ENCODE data around the gene OSGIN1. TPM values are rescaled to one million over a fixed set of nuclear protein-coding genes. Genes with fewer than 3 reads are reported as not detected.

The OSGIN1 gene
- polyA plus RNA-seq, 3 donors = 1.8 to 4.0 (median 2.0) TPM

GRCh38 chr16:83943516-83944050, 9.5 kb upstream of the OSGIN1 start:
- Mint-ChIP-seq H3K9me3 (peaks cover 0 to 10% (median 2%) of the 10 kb centered on the region in 7 donors), H3K4me3 (no peak overlapping the region), H3K4me1 (peaks cover 12% of the 10 kb centered on the region), H3K36me3 (peaks cover 4% of the 10 kb centered on the region in 2 donors), H3K27me3 (ENCODE audit: low read depth in 3 of 3) (peaks cover 0 to 5% (median 5%) of the 10 kb centered on the region in 3 donors), H3K27ac (no peak overlapping the region)
- no peaks in the 10 kb centered on the region for H3K9me3 ChIP-seq (replicated peaks in 1 of 2; ENCODE audit: control insufficient read depth in 1 of 2, insufficient read depth in 1 of 2, low read length in 2 of 2)
- H3K4me3 ChIP-seq (replicated peaks in 1 of 3; ENCODE audit: low read depth in 2 of 3, low read length in 3 of 3) = no peak overlapping the region
- DNase-seq = no peak
- no peaks in the 10 kb centered on the region for H3K79me2 ChIP-seq (ENCODE audit: insufficient read depth, low read length)
- no peak overlapping the region for H3K27ac ChIP-seq (ENCODE audit: low read depth in 1 of 2, low read length in 2 of 2)
- peaks cover 16% of the 10 kb centered on the region in 2 donors for H3K4me1 ChIP-seq (ENCODE audit: control insufficient read depth in 1 of 2, insufficient read depth in 2 of 2, low read length in 2 of 2)
- intact Hi-C loops (cut with micrococcal nuclease) = no loop called here
- H3K9ac ChIP-seq (ENCODE audit: insufficient read depth, low read length, poor library complexity, severe bottlenecking) = no peak overlapping the region
- H2AFZ ChIP-seq (ENCODE audit: insufficient read depth, low read depth, low read length, poor library complexity, severe bottlenecking) = no peak overlapping the region
- WGBS (ENCODE audit: insufficient coverage) = 94% methylated on average over 9 of the region's 10 CpGs
- no peak for TF ChIP-seq CTCF (IDR thresholded peaks at IDR 0.05)
- no peak overlapping the region for H3K4me2 ChIP-seq (replicated peaks; ENCODE audit: extremely low read depth, low read length, poor library complexity, severe bottlenecking)
- no peaks in the 10 kb centered on the region for H4K20me1 ChIP-seq (ENCODE audit: insufficient read depth, low read length)
- H3K36me3 ChIP-seq (replicated peaks in 1 of 2; ENCODE audit: control insufficient read depth in 1 of 2, insufficient read depth in 2 of 2, low read length in 2 of 2) = no peaks in the 10 kb centered on the region
- H3K27me3 ChIP-seq (ENCODE audit: control insufficient read depth in 2 of 2, insufficient read depth in 2 of 2, low read length in 2 of 2) = no peaks in the 10 kb centered on the region

DNA sequence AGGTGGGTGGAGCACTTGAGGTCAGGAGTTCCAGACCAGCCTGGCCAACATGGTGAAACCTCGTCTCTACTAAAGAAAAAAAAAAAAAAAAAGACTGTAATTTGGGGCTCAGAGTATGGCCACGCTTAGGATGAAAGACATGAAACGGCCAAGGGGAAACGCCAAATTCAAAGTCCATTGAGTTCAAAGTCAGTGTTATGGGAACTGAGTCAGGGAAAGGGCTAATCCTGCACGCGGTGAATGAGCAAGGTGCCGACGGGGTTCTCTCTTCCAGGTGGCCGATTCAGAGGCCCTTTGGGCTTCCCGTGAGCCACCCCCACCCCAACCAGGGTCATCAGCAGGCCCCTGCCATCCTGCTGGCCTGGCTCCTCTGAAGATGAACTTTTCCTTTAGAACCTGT, 7.5 kb upstream of the OSGIN1 start:
- Histone ChIP-seq H3K27me3 (ENCODE audit: control insufficient read depth in 2 of 2, insufficient read depth in 2 of 2, low read length in 2 of 2) (no peaks in the 10 kb centered on the region), H3K4me3 (replicated peaks in 1 of 3; ENCODE audit: low read depth in 2 of 3, low read length in 3 of 3) (no peak overlapping the region), H3K9me3 (replicated peaks in 1 of 2; ENCODE audit: control insufficient read depth in 1 of 2, insufficient read depth in 1 of 2, low read length in 2 of 2) (no peaks in the 10 kb centered on the region), H3K79me2 (ENCODE audit: insufficient read depth, low read length) (no peaks in the 10 kb centered on the region), H3K4me1 (ENCODE audit: control insufficient read depth in 1 of 2, insufficient read depth in 2 of 2, low read length in 2 of 2) (no peaks in the 10 kb centered on the region), H3K36me3 (replicated peaks in 1 of 2; ENCODE audit: control insufficient read depth in 1 of 2, insufficient read depth in 2 of 2, low read length in 2 of 2) (no peaks in the 10 kb centered on the region), H3K27ac (ENCODE audit: low read depth in 1 of 2, low read length in 2 of 2) (no peak overlapping the region), H3K4me2 (replicated peaks; ENCODE audit: extremely low read depth, low read length, poor library complexity, severe bottlenecking) (no peak overlapping the region), H2AFZ (ENCODE audit: insufficient read depth, low read depth, low read length, poor library complexity, severe bottlenecking) (no peak overlapping the region), H3K9ac (ENCODE audit: insufficient read depth, low read length, poor library complexity, severe bottlenecking) (no peak overlapping the region), H4K20me1 (ENCODE audit: insufficient read depth, low read length) (no peaks in the 10 kb centered on the region)
- no peak for DNase-seq
- no peak for TF ChIP-seq CTCF (IDR thresholded peaks at IDR 0.05)
- H3K4me3 Mint-ChIP-seq = no peak overlapping the region
- no peaks in the 10 kb centered on the region for H3K36me3 Mint-ChIP-seq
- H3K9me3 Mint-ChIP-seq = no peaks in the 10 kb centered on the region
- H3K27me3 Mint-ChIP-seq (ENCODE audit: low read depth in 3 of 3) = peaks cover 0 to 9% (median 5%) of the 10 kb centered on the region in 3 donors
- H3K4me1 Mint-ChIP-seq = no peaks in the 10 kb centered on the region
- intact Hi-C loops (cut with micrococcal nuclease) = no loop called here
- WGBS (ENCODE audit: insufficient coverage) = 89% methylated on average over 6 of the region's 10 CpGs
- no peak overlapping the region for H3K27ac Mint-ChIP-seq

Data from CD14-positive monocyte (primary cell).